ENCODE measurements around the gene TMEM87A. TPM values are rescaled to one million over a fixed set of nuclear protein-coding genes. Genes with fewer than 3 reads are reported as not detected.
"Not testable (repeated sequence)": the region's sequence is repeated elsewhere in the genome, so short reads cannot be mapped to it uniquely, and the experiment has no call there.

Gene TMEM87A
- polyA plus RNA-seq (ENCODE audit: insufficient read length in 4 of 4), result 10 to 100 TPM; 47.7 to 61.0 (median 58.8) TPM

DNA sequence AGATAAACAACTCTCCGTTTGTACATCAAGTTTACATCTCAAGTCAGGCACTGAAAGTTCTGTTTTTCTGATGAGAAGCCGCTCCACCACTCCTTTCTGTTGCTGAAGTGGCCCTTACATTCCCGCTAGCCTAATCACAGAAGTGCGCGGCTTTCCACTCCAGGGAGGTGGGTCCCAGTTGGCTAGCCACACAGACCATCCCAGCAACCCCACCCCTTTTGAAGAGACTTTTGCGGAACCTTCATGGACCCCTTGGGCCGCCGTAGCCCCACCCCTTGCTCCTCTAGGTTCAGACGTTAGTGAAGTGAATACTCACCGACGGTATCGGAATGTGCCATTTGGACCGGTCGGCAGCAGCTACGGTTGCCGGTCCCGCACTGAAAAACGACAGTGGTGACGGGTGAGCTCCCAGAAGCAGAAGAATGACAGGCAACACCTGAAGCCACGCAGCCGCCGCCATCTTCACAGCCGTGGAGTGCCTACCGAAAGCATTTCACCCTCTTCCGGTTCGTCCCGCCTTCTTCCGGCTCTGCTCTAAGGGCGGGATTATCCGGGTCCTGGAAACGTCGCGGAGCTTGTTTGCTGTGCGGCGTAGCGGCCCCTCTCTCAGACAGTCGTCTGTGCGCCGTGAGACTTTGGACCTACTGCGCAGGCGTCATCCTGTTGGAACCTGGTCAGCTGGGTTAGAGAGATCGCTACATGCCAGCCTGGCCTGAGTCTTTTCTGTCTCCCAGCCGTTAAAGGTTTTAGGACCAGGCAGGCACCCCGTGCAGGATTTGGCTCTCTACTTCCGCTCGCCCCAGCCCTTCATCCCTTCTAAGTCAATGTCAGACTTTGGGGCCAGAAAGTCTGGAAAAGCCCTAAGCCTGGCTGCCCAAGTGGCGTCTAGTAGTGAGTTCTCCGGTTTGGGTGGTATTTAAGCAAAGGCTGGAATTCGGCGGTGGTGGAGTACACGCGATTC is at the start of gene TMEM87A, which contains the start of gene GANC:
Gene TMEM87A, minus strand, starts transcription at position 495 of the 961 bp plus-strand sequence. Its CDS starts 35 bp downstream, at position 460.
Gene GANC, plus strand, starts transcription at position 263 of the 961 bp plus-strand sequence. CDS start 1,281 bp downstream, outside the sequence.
- peak; percentile 95 to 98 (median 98) for DNase-seq (ENCODE audit: low read depth in 4 of 4, low spot score in 2 of 4)

GRCh38 chr15:42319206-42319605 is 46.0 kb upstream of the TMEM87A start:
- no peak for DNase-seq (ENCODE audit: low read depth in 4 of 4, low spot score in 2 of 4)

DNA sequence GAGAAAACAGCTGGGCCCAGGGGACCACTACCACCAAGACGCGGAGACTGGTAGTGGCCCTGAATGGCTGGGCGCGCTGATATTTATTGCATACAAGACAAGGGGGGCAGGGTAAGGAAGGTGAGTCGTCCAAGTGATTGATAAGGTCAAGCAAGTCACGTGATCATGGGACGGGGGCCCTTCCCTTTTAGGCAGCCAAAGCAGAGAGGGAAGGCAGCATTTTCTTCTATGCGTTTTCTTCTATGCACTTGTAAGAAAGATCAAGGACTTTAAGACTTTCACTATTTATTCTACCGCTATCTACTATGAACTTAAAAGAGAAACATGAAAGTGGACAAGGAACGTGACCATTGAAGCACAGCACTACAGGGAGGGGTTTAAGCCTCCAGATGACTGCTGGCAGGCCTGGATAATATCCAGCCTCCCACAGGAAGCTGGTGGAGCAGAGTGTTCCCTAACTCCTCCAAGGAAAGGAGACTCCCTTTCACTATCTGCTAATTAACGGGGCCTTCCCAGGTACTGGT is 43.1 kb upstream of the TMEM87A start:
- not testable (repeated sequence) for DNase-seq (ENCODE audit: low read depth in 4 of 4, low spot score in 2 of 4)

DNA sequence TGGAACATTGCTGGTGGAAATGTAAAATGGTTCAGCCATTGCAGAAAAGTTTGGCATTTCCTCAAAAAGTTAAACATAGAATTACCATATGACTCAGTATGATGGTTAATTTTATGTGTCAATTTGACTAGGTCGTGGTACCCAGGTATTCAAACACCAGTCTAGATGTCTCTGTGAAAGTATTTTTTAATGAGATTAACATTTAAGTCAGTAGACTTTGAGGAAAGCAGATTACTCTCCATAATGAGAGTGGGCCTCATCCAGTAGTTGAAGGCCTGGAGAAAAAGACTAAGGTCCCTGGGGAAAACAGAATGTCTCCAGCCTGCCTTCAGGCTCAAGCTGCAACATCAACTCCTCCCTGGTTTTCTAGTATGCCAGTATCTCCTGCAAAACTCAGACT is 42.3 kb upstream of the TMEM87A start:
- no peak for DNase-seq (ENCODE audit: low read depth in 4 of 4, low spot score in 2 of 4)

GRCh38 chr15:42314818-42315217 is 41.6 kb upstream of the TMEM87A start:
- no peak for DNase-seq (ENCODE audit: low read depth in 4 of 4, low spot score in 2 of 4)

GRCh38 chr15:42313463-42313862 is 40.2 kb upstream of the TMEM87A start:
- DNase-seq (ENCODE audit: low read depth in 4 of 4, low spot score in 2 of 4), result no peak

DNA sequence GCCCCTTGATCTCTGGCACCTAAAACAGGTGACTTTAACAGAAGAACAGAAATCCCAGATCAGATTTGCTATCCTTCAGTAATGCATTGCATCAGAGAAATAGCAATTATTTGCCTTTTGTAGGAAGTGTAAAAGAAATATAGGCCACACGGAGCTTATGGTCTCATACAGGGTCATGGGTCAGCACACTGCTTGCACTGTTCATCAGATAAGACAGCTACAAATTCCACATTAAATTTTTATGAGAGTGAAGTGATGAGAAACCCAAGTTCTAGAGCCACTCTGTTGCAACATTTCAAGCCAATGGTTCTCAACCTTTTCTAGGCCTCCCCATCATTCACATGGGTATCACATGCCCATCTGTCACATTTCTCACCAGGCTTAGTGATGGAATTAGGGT is 33.4 kb upstream of the TMEM87A start:
- DNase-seq (ENCODE audit: low read depth in 4 of 4, low spot score in 2 of 4), result no peak

GRCh38 chr15:42301004-42301403 is 27.8 kb upstream of the TMEM87A start:
- DNase-seq (ENCODE audit: low read depth in 4 of 4, low spot score in 2 of 4), result not testable (repeated sequence)

- DNase-seq (ENCODE audit: low read depth in 4 of 4, low spot score in 2 of 4), result no peak
These were observed 15.9 kb upstream of the TMEM87A start for GRCh38 chr15:42289166-42289565.

DNA sequence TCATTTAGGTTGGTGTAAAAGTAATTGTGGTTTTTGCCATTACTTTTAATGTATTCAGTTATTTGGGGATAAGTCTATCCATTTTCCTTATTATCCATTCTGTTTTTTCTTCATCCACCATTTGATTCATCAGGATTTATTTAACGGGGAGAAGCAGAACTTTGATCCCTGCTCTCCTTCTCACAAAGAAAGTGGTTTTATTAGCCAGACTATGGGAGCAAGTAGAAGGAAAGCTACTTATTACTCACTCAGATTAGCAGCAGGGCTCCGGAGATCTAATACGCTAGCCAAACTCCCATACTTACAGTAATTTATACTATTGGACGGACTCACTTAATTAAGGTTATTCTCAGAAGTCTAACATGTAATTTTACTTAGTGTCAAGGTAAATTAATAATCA is 14.7 kb upstream of the TMEM87A start:
- no peak for DNase-seq (ENCODE audit: low read depth in 4 of 4, low spot score in 2 of 4)

DNA sequence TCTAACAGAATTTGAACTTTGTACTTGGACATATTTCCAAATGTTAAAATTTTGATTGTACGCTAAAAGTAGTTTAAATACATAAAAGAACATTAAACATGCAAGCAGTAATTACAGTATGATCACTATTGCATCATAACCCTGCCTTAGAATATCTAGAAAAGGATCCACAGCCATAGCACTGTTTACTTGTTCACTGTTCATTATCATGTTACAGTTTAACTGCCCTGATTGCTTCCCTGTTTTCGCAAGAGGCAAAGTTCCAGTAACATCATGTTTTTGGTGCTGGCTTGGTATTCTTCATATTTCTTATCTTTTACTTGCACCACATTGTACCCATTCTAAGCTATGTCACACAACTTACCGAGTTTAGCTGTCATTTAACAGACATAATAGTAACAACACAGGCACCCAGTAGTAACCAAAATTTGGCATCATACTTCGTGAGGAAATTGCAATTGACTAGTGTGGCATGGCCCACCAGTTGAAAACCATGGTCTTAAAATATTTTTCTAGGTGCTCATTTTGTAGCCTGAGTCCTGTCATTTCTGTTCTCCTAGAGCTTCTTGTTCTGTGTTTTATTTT is 13.3 kb upstream of the TMEM87A start:
- no peak for DNase-seq (ENCODE audit: low read depth in 4 of 4, low spot score in 2 of 4)

DNA sequence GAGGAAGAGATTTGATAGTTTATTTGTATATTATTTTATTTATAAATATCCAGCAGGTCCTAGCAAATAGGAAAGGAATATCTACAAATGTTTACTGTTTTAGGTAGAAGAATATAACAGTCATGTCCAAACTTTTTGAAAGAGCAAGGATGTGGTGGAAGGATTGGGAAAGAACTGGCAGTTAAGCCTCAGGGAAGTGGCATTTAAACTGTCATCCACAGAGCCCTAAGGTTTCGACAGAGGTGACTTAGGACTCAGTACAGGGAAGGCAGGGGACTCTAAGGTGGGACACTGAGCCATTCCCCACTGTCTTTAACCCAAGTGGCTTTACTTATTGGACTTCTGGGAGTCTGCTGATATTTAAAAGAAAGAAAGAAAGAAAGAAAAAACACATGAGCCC is 11.8 kb upstream of the TMEM87A start:
- no peak for DNase-seq (ENCODE audit: low read depth in 4 of 4, low spot score in 2 of 4)

DNA sequence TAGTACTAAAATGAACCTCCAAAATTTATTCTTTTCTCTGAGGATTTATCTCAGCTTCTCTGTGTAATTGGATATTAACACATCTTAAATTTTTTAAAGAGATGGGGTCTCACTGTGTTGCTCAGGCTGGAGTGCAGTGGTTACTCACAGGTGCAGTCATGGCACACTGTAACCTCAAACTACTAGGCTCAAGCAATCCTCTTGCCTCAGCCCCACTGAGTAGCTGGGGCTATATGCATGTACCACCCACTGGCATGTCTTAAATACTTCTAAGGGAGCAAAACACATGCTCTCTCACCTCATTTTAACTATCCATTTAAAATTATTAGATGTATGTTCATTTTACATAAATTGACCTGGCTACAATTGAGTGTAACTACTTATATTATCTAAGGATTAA is 11.3 kb upstream of the TMEM87A start:
- no peak for DNase-seq (ENCODE audit: low read depth in 4 of 4, low spot score in 2 of 4)

- no peak for DNase-seq (ENCODE audit: low read depth in 4 of 4, low spot score in 2 of 4)
These were observed 10.4 kb upstream of the TMEM87A start for GRCh38 chr15:42283671-42284070.

DNA sequence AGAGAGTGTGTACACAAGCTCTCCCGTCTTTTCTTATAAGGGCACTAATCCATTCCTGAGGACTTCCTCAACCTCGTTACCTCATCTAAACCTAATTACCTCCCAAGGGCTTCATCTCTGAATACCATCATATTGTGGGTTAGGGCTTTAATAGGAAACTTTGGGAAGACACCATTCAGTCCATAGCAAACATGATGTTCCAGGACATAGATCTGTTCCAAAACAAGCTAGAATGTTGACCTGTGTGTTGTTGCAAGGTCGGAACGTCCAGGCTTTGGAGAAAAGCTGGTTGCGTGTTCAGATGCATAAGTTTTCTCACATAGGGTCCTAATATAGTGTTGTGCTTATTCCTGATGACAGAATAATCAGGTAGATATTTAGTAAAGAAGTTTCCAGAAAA is 9.7 kb upstream of the TMEM87A start:
- DNase-seq (ENCODE audit: low read depth in 4 of 4, low spot score in 2 of 4), result no peak

DNA sequence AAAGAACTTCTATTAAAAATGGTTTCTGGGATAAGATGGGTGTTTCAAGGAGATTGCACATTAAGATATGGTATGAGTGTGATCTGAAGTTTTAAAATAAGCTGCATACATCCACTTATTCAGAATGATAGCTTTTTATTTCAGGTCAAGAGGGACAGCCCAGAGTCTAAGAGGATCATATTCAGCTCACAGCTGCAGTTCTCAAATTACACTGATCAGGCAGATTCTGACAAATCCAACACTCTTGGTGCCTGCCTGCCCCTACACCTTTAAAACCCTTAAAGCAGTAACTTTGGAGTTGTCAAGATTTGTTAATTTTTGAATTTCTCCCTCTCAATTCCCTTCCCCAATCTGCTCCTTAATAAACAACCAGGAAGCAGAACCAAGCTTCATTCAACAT is 9.1 kb upstream of the TMEM87A start:
- DNase-seq (ENCODE audit: low read depth in 4 of 4, low spot score in 2 of 4), result no peak

GRCh38 chr15:42279234-42279723 is 6.0 kb upstream of the TMEM87A start:
- no peak for DNase-seq (ENCODE audit: low read depth in 4 of 4, low spot score in 2 of 4)

GRCh38 chr15:42276762-42277161 is 3.5 kb upstream of the TMEM87A start:
- no peak for DNase-seq (ENCODE audit: low read depth in 4 of 4, low spot score in 2 of 4)

DNA sequence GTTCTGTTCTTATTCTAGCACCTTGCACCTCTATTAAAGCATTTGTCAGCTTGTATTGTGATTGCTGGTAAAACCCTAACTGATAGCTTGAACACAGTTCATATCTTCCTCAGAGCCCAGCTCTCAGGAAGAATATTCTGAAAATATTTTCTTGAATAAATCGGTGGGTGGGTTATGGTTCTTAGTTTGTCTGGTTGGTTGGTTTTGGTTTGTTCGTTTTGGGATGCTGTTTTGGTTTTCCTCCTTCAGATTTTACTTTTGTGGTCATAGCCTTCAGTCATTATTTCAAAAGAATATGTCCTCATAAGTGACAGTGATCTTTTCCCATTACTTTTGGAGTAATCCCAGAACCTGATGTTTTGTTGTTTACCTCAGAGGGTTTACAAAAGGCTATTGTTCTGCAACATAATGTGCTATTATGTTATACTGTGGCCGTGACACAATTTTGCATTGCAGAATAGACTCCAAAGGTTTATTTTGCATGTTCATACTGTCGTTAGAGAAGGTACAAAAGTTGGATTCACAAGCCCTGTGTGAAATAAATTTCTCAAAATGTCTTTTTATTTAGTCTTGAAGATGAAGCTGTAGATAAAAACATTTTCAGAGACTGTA is 2.7 kb upstream of the TMEM87A start:
- no peak for DNase-seq (ENCODE audit: low read depth in 4 of 4, low spot score in 2 of 4)

- DNase-seq (ENCODE audit: low read depth in 4 of 4, low spot score in 2 of 4), result no peak
These were observed 1.4 kb upstream of the TMEM87A start for GRCh38 chr15:42274702-42274989.
